GM18861 (cell line): ENCODE results near the gene NOB1.
"Not testable (repeated sequence)": the region's sequence is repeated elsewhere in the genome, so short reads cannot be mapped to it uniquely, and the experiment has no call there.

Experiments
- ATAC-seq: cut with Tn5 transposase; IDR thresholded peaks from one replicate; pipeline ENCODE4 v1.9.1; 2021; ENCODE audit not compliant: unreplicated experiment

NOB1 gene

GRCh38 chr16:69761983-69762813 is 7.5 kb upstream of the NOB1 start, which contains the start of gene WWP2:
TSS of gene WWP2 (plus strand) at chr16:69762332. CDS start at chr16:69787011, 24,679 bp downstream.
- ATAC-seq = peak; percentile 53

- not testable (repeated sequence) for ATAC-seq
Observed at GRCh38 chr16:69757375-69757774, 2.6 kb upstream of the NOB1 start.

- ATAC-seq = no peak
Observed at GRCh38 chr16:69756705-69757104, 2.0 kb upstream of the NOB1 start.

DNA sequence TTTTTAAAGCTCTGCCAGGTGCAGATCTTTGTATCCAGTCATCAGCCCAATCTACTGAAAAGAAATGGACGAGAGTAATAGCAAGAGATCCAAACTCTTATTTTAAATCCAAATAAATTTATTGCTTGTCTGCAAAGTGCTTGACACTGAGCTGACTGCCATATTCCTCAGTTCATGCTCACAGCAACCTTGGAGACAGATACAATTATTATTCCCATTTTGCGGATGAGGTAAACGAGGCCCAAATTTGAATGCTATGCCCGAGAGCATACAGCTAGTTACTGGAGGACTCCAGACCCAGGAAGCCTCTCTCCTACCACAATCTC is 620 bp downstream of the NOB1 start:
- no peak for ATAC-seq

DNA sequence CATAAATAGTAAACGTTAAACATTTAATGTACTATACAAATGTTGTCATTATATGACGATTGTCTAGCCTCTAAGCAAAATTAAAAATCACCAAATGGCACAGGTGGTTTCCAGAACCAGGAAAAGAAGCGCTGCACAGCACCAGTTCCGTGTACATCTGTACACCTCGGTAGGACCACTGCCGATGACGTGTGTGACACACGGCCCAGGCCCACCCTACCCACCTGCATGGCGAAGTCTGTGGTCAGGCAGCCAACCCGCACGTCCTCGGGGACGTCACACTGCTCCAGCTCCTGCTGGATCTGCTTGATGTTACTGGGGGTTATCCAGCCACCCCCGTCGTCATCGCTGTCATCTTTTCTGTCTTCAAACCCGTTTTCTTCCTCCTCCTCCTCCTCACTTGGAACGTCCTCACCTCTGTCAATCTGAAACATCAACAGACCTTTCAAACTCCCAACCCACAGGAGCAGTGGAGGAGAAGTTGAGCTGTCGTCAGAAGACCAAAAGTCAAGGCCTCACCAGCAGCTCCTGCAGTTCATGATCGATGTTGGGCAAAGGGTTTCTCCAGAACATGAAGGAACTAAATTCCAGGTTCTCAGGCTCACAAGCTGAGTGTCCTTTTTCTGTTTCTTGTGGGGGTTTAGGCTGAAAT is 5.9 kb downstream of the NOB1 start:
- ATAC-seq = no peak

GRCh38 chr16:69747115-69747514 is 7.6 kb downstream of the NOB1 start:
- ATAC-seq = no peak

DNA sequence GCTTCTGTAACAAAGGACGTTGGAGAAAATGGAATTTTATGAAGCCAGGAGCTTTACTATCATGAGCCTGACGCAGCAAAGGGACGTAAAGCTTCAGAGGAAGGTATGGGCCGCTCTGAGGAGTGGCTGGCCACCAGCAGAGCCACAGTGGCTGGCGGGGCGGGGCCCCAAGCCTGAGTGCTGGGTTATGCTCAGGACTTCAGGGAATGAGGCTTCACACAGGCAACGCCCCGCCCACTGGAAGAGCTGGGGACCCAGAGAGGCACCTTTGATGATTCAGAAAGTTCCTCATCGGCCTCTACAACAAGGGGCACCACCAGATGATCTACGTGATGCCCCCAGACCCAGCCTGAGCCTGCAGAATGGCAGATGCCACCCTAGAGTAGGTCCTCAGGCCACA is 8.8 kb downstream of the NOB1 start:
- no peak for ATAC-seq

DNA sequence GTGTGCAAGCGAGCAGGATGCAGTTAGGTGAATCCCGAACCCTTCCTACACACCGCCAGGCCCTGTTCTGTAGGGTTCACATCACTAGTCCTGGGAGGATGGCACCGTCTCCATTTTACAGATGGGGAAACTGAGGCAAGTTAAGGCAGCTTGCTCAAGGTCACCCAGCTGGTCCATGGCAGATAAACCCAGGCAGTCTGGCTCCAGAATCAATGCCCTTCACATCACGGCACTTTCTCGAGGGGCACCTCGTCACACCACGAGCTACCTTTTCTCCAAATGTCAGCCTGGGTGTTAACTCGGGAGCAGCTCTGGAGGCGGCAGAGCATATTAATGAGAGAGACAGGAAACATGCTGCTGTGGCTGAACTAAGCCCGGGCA is 9.5 kb downstream of the NOB1 start:
- no peak for ATAC-seq

DNA sequence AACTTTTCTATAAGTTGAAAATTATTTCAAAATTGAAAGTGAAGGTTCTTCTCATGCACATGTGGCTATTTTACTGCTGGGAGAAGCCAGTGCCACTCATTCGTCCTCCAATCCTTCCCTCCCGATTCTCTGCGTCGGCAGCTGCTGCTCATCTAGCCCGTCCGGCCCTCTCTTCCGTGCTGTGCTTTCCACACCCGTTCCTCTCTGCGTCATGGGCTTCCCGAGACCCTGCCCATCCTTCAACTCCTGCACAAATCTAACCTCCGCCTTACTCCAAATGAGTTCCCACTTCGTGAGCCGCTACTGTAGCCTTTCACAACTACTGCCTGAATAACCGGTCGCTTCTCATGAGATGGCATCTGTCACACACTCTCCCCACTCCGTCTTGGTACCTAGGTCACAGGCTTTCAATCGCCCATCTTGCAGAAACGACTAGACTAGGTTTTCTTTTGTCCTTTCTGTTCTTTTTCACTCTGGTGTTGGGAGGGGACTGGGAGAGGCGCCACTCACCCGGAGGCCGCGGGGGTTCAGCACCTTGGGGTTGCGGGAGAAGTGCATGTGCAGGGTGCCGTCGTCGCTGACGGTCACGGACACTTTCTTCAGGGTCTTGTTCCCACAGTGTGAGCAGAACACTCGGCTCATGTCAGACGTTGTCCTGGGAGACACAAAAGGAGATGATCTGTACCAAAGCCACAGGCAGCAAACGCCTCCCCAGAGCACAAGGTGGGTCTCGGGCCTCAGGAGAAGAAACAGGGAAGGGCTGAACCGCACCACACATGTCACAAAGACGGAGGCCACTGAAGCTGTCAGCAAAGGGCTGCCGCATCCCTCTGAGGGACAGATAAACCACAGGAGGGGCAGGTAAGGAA is 10.1 kb downstream of the NOB1 start:
- ATAC-seq = no peak

DNA sequence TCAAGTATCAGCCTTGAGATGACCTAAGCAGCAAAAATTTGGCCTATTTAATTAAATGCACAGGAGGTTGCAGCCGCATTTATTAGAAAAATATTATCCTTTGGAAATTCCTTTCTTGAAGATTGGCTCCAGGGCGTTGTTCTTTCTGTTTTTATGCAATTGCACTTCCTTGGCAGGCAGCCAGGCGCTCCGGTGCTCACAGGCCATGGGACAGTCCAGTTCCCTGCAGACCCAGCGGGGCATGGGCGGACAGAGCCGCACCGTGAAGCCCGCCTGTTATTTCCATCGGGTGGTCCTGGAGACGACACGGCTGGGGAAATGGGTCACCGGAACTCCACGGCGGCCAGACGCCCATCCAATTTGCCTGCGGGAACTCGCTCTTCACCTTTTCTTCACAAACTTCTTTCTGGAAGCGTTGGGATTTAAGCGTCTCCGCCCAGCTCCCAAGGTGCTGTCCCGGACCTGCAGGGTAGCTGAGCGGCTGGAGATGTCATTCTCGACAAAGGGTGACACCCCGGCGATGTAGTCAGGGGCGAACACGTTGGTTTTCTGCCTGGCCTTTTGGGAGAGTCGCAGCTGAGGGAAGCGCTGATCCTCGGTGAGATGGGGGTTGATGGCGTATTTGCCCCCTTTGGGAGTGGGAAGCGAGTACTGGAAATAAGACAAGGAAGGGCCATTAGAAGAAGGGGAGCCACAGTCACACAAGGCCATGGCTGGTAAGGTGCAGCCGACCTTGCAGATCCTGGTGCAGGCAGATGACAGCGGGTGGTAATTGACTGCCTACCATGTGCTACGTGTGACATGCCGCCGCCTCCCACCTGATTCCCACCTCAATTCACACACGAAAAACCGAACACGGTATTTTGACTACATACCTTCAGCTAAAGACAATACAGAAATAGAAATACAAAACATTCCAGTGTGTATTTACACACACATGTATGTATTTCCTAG is 12.5 kb downstream of the NOB1 start:
- ATAC-seq = no peak

- ATAC-seq = no peak
Observed at GRCh38 chr16:69741519-69741918, 13.2 kb downstream of the NOB1 start.

GRCh38 chr16:69732101-69732500 is 22.6 kb downstream of the NOB1 start:
- ATAC-seq = no peak

- ATAC-seq = not testable (repeated sequence)
Observed at GRCh38 chr16:69731280-69731679, 23.4 kb downstream of the NOB1 start.

DNA sequence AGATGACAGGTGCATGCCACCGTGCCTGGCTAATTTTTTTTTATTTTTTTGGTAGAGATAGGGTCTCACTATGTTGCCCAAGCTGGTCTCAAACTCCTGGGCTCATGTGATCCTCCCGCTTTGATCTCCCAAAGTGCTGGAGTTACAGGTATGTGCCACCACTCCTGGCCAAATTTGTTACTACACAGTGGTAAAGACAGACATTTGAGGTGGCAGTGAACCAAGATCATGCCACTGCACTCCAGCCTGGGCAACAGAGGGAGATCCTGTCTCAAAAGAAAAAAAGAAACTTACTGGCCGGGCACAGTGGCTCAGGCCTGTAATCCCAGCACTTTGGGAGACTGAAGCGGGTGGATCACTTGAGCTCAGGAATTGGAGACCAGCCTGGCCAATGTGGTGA is 25.7 kb downstream of the NOB1 start:
- not testable (repeated sequence) for ATAC-seq

DNA sequence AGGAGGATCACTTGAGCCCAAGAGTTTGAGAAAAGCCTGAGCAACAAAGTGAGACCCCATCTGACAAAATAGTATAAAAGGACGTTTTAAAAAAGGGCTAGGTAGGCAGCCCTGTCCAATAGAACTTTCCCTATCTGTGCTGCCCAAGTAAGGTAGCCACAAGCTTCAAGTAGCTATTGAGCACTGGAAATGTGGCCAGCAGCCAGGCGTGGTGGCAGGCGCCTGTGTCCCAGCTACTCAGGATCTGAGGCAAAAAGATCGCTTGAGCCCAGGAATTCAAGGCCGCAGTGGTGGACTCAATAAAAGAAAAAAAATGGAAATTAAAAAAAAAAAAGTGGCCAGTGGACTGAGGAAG is 26.8 kb downstream of the NOB1 start:
- ATAC-seq = no peak

GRCh38 chr16:69726313-69727060 is 28.2 kb downstream of the NOB1 start, which contains the start of gene NQO1:
TSS of gene NQO1 (minus strand) at chr16:69726560. CDS start at chr16:69726439, 121 bp downstream.
- peak; percentile 89 for ATAC-seq

GRCh38 chr16:69725480-69726312 is 29.0 kb downstream of the NOB1 start:
- ATAC-seq = no peak

DNA sequence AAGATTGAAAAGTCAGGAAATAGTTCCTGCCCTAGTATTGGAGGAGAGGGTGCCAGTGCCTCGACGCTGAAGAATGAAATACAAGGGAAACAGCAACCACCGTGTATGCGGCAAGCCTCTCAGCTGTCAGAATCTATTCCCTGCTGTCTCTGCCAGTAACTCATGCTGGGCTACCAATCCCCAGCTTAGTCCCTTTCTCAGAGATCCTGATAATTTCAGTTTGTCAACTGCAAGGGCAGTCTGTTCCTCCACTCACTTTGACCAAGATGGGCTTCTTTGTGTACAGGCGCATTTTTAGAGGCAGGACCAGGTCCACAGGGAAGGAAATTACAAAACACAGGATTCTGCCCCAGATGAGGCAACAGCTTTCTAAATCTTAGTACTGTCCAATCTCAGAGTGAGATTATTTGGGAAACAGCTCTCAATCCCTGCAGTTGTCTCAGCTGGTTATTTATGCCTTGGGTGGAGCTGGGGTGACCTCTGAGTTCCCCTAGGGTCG is 29.7 kb downstream of the NOB1 start:
- no peak for ATAC-seq

DNA sequence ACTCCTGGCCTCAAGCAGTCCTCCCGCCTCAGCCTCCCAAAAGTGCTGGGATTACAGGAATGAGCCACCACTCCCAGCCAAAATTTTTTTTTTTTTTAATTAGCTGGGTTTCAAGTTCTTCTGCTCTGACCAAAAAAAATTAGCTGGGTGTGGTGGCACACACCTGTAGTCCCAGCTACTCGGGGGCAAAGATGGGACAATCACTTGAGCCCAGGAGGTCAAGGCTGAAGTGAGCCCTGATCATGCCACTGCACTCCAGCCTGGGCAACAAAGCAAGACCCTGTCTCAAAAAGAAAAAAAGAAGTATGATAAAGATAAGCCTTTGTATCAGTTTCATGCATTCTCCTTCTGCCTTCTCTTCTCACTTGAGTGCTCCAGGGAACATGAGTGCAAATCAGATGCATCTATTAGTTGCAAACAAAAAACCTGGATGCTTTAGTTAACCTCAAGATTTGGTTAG is 30.3 kb downstream of the NOB1 start:
- no peak for ATAC-seq
